ENCODE results near the gene SASH1.

The SASH1 gene

GRCh38 chr6:148445620-148446019 is 103.0 kb downstream of the SASH1 start:
- POLR2A ChIA-PET: no interaction called here
- CTCF ChIA-PET: interaction anchor here (0.9 kb wide), 1 partner anchor 19 kb away, joined by 3 read pairs; no protein-coding TSS in a partner anchor
- DNase-seq (ENCODE audit: extremely low spot score): no peak
- TF ChIP-seq CTCF (IDR thresholded peaks at IDR 0.05; ENCODE audit: control extremely low read depth, extremely low read depth, low read depth, missing control alignments): no peak

- no peak for TF ChIP-seq CTCF (IDR thresholded peaks at IDR 0.05; ENCODE audit: control extremely low read depth, extremely low read depth, low read depth, missing control alignments)
- DNase-seq (ENCODE audit: extremely low spot score): no peak
- POLR2A ChIA-PET: no interaction called here
- CTCF ChIA-PET: interaction anchor here (1.3 to 1.5 kb wide), 2 partner anchors 11 to 18 kb away, joined by 3 to 4 read pairs; no protein-coding TSS in a partner anchor
Measured at GRCh38 chr6:148446681-148447080, 104.0 kb downstream of the SASH1 start.

- no peak for TF ChIP-seq CTCF (IDR thresholded peaks at IDR 0.05; ENCODE audit: control extremely low read depth, extremely low read depth, low read depth, missing control alignments)
- POLR2A ChIA-PET: no interaction called here
- CTCF ChIA-PET: interaction anchor here (1.3 to 1.5 kb wide), 2 partner anchors 10 to 17 kb away, joined by 3 to 4 read pairs; no protein-coding TSS in a partner anchor
- no peak for DNase-seq (ENCODE audit: extremely low spot score)
Measured at GRCh38 chr6:148447521-148448230, 105.0 kb downstream of the SASH1 start.

GRCh38 chr6:148448369-148449012 is 105.9 kb downstream of the SASH1 start:
- ChIA-PET POLR2A (no interaction called here), CTCF (no interaction called here)
- DNase-seq (ENCODE audit: extremely low spot score): no peak

GRCh38 chr6:148450866-148451265 is 108.2 kb downstream of the SASH1 start:
- DNase-seq (ENCODE audit: extremely low spot score): no peak
- no peak for TF ChIP-seq CTCF (IDR thresholded peaks at IDR 0.05; ENCODE audit: control extremely low read depth, extremely low read depth, low read depth, missing control alignments)
- CTCF ChIA-PET: no interaction called here
- POLR2A ChIA-PET: no interaction called here

More at GRCh38 chr6:148448369-148449012, 105.9 kb downstream of the SASH1 start:
- no peak for TF ChIP-seq CTCF (IDR thresholded peaks at IDR 0.05; ENCODE audit: control extremely low read depth, extremely low read depth, low read depth, missing control alignments)

- no peak for DNase-seq (ENCODE audit: extremely low spot score)
- CTCF ChIA-PET: interaction anchor here (1.7 kb wide), 1 partner anchor 12 kb away, joined by 13 read pairs; no protein-coding TSS in a partner anchor
- POLR2A ChIA-PET: no interaction called here
- TF ChIP-seq CTCF (IDR thresholded peaks at IDR 0.05; ENCODE audit: control extremely low read depth, extremely low read depth, low read depth, missing control alignments): no peak
Measured at GRCh38 chr6:148451690-148452089, 109.1 kb downstream of the SASH1 start.

All from GM10248 (cell line).